T-cell (primary cell): ENCODE measurements around the gene FGGY. TPM values are rescaled to one million over a fixed set of nuclear protein-coding genes. Genes with fewer than 3 reads are reported as not detected.
A peak's percentile ranks its signal among the peaks of the same experiment; 100 is the strongest.

ENCODE experiments used
- ATAC-seq, 4 experiments: fragments of 200-7000 bp in 3 of 4; fragments of 150-1000 bp in 1 of 4; cut with Tn5 transposase; replicated peaks in 1 of 4; 1 replicate in 3 of 4; 2 replicates in 1 of 4; pipeline ENCODE4 v1.10.0; 2021; ENCODE audit warnings: moderate library complexity in 3 of 4, mild to moderate bottlenecking in 2 of 4, moderate number of reproducible peaks in 1 of 4
- CTCF ChIA-PET, 2 donors: fragments of 300-600 bp; sonication (Branson Sonifier 250); formaldehyde crosslinking; loops; one replicate each; lab custom pipeline; 2022; ENCODE audit warnings: antibody characterized with exemption in 2 of 2; lab: Charles Lee
- POLR2A ChIA-PET, 2 donors: fragments of 300-600 bp; sonication (Branson Sonifier 250); formaldehyde crosslinking; loops; one replicate each; lab custom pipeline; 2022; ENCODE audit warnings: antibody characterized with exemption in 2 of 2; lab: Charles Lee
- DNase-seq, 35 experiments: peaks; one replicate each; pipeline versions ENCODE4 v3.0.0 to v3.0.0-alpha.2; 2013 to 2023
- H3K27ac ChIP-seq: one replicate; pipeline ENCODE4 v1.5.1; 2013; ENCODE audit warnings: low read length
- H3K27me3 ChIP-seq, 2 experiments: replicated peaks in 1 of 2; 1 replicate in 1 of 2; 2 replicates in 1 of 2; pipeline versions ENCODE4 v1.6.1 to v1.7.0; 2013; ENCODE audit warnings: low read length in 1 of 2, mixed read lengths in 1 of 2; ENCODE audit not compliant: control insufficient read depth in 2 of 2, insufficient read depth in 2 of 2; ENCODE audit errors: extremely low read depth in 1 of 2
- H3K36me3 ChIP-seq, 2 donors: 1 replicate in 1 of 2; 2 replicates in 1 of 2; pipeline versions ENCODE4 v1.6.1 to v1.7.0; 2013; ENCODE audit warnings: low read length in 1 of 2; ENCODE audit not compliant: control insufficient read depth in 2 of 2, insufficient read depth in 1 of 2; ENCODE audit errors: extremely low read depth in 1 of 2
- H3K4me1 ChIP-seq, 2 experiments: 1 replicate in 1 of 2; 2 replicates in 1 of 2; pipeline versions ENCODE4 v1.6.1 to v1.7.0; 2013; ENCODE audit warnings: low read length in 2 of 2, mixed read lengths in 1 of 2; ENCODE audit not compliant: insufficient read depth in 2 of 2, control insufficient read depth in 1 of 2; ENCODE audit errors: extremely low read depth in 1 of 2
- H3K4me3 ChIP-seq, 2 donors: 1 replicate in 1 of 2; 2 replicates in 1 of 2; pipeline versions ENCODE4 v1.5.1 to v1.7.0; 2013; ENCODE audit warnings: mild to moderate bottlenecking in 2 of 2, low read length in 1 of 2, moderate library complexity in 1 of 2; ENCODE audit not compliant: control insufficient read depth in 1 of 2; ENCODE audit errors: extremely low read depth in 1 of 2
- H3K9me3 ChIP-seq: 2 replicates; pipeline ENCODE4 v1.7.0; 2013
- H3K27ac Mint-ChIP-seq, 2 donors: one replicate each; pipeline ENCODE4 v1.8.0; 2020 to 2021; ENCODE audit warnings: mild to moderate bottlenecking in 2 of 2, mixed read lengths in 2 of 2
- H3K27me3 Mint-ChIP-seq, 2 donors: one replicate each; pipeline ENCODE4 v1.8.0; 2021 to 2022; ENCODE audit warnings: mixed read lengths in 2 of 2
- H3K36me3 Mint-ChIP-seq: one replicate; pipeline ENCODE4 v1.8.0; 2021; ENCODE audit warnings: mixed read lengths
- H3K4me1 Mint-ChIP-seq, 3 donors: one replicate each; pipeline ENCODE4 v1.8.0; 2020 to 2022; ENCODE audit warnings: mixed read lengths in 3 of 3, mild to moderate bottlenecking in 1 of 3
- H3K4me3 Mint-ChIP-seq, 3 donors: one replicate each; pipeline ENCODE4 v1.8.0; 2020 to 2022; ENCODE audit warnings: mild to moderate bottlenecking in 3 of 3, mixed read lengths in 3 of 3, moderate library complexity in 3 of 3
- H3K9me3 Mint-ChIP-seq, 3 donors: one replicate each; pipeline ENCODE4 v1.8.0; 2020 to 2022; ENCODE audit warnings: mixed read lengths in 3 of 3
- WGBS: methylation state at CpG from one replicate; pipeline ENCODE4 v1.1.5; 2013; ENCODE audit warnings: missing lambda C conversion rate; ENCODE audit not compliant: insufficient coverage; 5-methylcytosine and 5-hydroxymethylcytosine counted together
- total RNA-seq, 35 experiments: library from RNA in 6 of 35; stranded (reverse) in 6 of 35; fragments of 120-200 nt in 1 of 35; gene quantifications; one replicate each; pipeline versions ENCODE4 v1.2.1 to v1.2.4 and lab custom pipeline; 2013 to 2026

FGGY gene
- total RNA-seq, 5 donors from 2014 or later (not counting 1 experiment from before 2014, with no cell fraction given) = 7.8 to 21.7 (median 12.6) TPM

DNA sequence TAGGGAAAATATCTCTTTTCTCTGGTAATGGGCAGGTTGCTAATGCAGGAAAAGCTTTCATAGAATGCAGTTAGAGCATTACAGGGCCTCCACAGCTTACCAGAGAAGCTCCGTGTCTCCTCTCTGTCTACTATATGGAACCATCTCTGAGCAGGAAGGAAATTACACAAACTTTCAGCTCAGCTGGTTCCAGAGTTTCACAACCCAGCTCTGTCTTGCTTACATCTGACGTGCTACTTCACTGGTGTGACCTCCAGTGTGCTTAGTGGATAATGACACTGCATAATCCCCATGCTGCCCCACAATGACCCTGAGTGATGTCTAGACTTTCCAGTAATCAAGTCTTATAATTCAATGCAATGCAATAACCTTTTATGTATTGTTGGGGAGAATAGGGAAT, 4.3 kb upstream of the FGGY start:
- no peaks in the 10 kb centered on the region for H3K27me3 Mint-ChIP-seq
- Histone ChIP-seq H3K36me3 (no peaks in the 10 kb centered on the region), H3K27me3 (no peaks in the 10 kb centered on the region), H3K27ac (peak overlapping the region; percentile 45), H3K9me3 (no peaks in the 10 kb centered on the region), H3K4me3 (no peak overlapping the region), H3K4me1 (peaks cover 5 to 30% of the 10 kb centered on the region in 2 experiments)
- 67% methylated on average over 1 of the region's 2 CpGs for WGBS
- H3K4me1 Mint-ChIP-seq = peaks cover 18 to 26% (median 22%) of the 10 kb centered on the region in 3 donors
- no peaks in the 10 kb centered on the region for H3K9me3 Mint-ChIP-seq
- H3K27ac Mint-ChIP-seq = peak overlapping the region in 1 of 2 donors; percentile 58
- ChIA-PET POLR2A (interaction anchor here in 1 of 2 donors (1.0 kb wide), 1 partner anchor 509 kb away, joined by 3 read pairs; the partner anchor contains the start of gene JUN), CTCF (interaction anchor here in 1 of 2 donors (1.0 kb wide), 1 partner anchor 537 kb away, joined by 3 read pairs; no protein-coding TSS in a partner anchor)
- peak in 9 of 35 experiments; percentile 6 to 53 (median 19) for DNase-seq
- no peak for ATAC-seq
- no peaks in the 10 kb centered on the region for H3K36me3 Mint-ChIP-seq
- H3K4me3 Mint-ChIP-seq = no peak overlapping the region

DNA sequence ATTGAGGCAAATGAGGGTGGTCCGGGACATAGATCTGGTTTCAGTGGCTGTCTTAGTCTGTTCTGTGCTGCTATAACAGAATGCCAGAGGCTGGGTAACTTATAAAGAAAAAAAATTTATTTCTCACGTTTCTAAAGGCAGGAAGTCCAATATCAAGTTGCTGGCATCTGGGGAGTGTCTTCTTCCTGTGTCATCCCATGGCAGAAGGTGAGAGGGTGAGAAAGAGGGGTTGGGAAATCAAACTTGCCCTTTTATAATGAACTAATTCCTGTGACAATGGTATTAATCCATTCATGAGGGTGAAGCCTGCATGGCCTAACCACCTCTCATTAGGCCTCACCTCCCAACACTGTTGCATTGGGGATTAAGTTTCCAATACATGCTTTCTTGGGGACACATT, 3.7 kb upstream of the FGGY start:
- no peaks in the 10 kb centered on the region for H3K27me3 ChIP-seq
- peaks cover 5 to 30% of the 10 kb centered on the region in 2 experiments for H3K4me1 ChIP-seq
- H3K9me3 ChIP-seq = no peaks in the 10 kb centered on the region
- CTCF ChIA-PET = interaction anchor here in 1 of 2 donors (1.0 kb wide), 1 partner anchor 538 kb away, joined by 3 read pairs; no protein-coding TSS in a partner anchor
- H3K4me3 ChIP-seq = no peak overlapping the region
- Mint-ChIP-seq H3K27ac (peak overlapping the region in 1 of 2 donors; percentile 58), H3K36me3 (no peaks in the 10 kb centered on the region), H3K9me3 (no peaks in the 10 kb centered on the region), H3K4me1 (peaks cover 18 to 30% (median 28%) of the 10 kb centered on the region in 3 donors), H3K27me3 (no peaks in the 10 kb centered on the region), H3K4me3 (no peak overlapping the region)
- H3K27ac ChIP-seq = peak overlapping the region; percentile 45
- DNase-seq = peak in 1 of 35 experiments; percentile 10
- no peak for ATAC-seq
- WGBS = no CpG with 5 or more reads among the region's 2 CpGs
- POLR2A ChIA-PET = interaction anchor here in 1 of 2 donors (1.0 kb wide), 1 partner anchor 509 kb away, joined by 3 read pairs; the partner anchor contains the start of gene JUN
- no peaks in the 10 kb centered on the region for H3K36me3 ChIP-seq

DNA sequence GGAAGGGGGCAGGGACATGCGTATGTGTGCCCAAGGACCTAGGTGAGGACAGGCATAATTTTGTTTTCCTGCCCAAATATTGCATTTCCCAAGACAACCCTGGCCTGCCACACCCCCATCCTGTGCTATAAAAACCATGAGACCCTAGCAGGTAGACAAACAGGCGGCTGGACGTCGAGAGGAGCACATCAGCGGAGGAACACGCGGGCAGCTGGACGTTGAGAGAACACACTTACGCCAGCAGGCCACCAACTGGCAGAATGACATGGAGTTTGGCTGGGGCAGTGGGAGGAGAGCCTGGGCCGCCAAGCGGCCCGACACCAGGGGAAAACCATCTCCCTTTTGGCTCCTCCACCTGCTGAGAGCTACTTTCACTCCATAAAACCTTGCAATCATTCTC, 3.0 kb upstream of the FGGY start:
- no peaks in the 10 kb centered on the region for H3K36me3 ChIP-seq
- DNase-seq = no peak
- WGBS = 97% methylated on average over 11 of the region's 12 CpGs
- no peaks in the 10 kb centered on the region for H3K9me3 Mint-ChIP-seq
- ChIA-PET POLR2A (no interaction called here), CTCF (no interaction called here)
- H3K27ac ChIP-seq = no peak overlapping the region
- no peaks in the 10 kb centered on the region for H3K27me3 Mint-ChIP-seq
- no peaks in the 10 kb centered on the region for H3K9me3 ChIP-seq
- no peaks in the 10 kb centered on the region for H3K27me3 ChIP-seq
- peaks cover 20 to 30% (median 28%) of the 10 kb centered on the region in 3 donors for H3K4me1 Mint-ChIP-seq
- peaks cover 5 to 30% of the 10 kb centered on the region in 2 experiments for H3K4me1 ChIP-seq
- H3K27ac Mint-ChIP-seq = no peak overlapping the region
- no peaks in the 10 kb centered on the region for H3K36me3 Mint-ChIP-seq
- H3K4me3 ChIP-seq = no peak overlapping the region
- no peak overlapping the region for H3K4me3 Mint-ChIP-seq
- ATAC-seq = no peak

DNA sequence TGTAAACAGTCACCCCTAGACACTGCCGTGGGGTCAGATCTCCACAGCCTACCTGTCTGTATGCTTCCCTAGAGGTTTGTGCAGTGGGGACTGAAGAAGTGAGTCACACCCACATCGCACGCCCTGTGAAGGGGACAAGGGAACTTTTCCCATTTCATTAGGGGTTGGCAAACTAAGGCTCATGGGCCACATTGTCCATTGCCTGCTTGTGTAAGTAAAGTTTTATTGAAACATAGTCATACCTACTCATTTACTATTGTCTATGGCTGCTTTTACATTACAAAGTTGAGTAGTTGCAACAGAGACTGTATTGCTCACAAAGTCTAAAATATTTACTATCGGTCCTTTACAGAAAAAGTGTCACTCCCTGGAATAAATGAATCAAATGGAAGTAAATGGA, 2.5 kb upstream of the FGGY start:
- no peaks in the 10 kb centered on the region for H3K9me3 Mint-ChIP-seq
- H3K27ac Mint-ChIP-seq = peak overlapping the region in 1 of 2 donors; percentile 5
- H3K36me3 ChIP-seq = no peaks in the 10 kb centered on the region
- DNase-seq (no peak), ATAC-seq (no peak)
- peaks cover 5 to 30% of the 10 kb centered on the region in 2 experiments for H3K4me1 ChIP-seq
- no peaks in the 10 kb centered on the region for H3K27me3 Mint-ChIP-seq
- no peaks in the 10 kb centered on the region for H3K9me3 ChIP-seq
- peaks cover 22 to 30% (median 28%) of the 10 kb centered on the region in 3 donors for H3K4me1 Mint-ChIP-seq
- H3K4me3 Mint-ChIP-seq = no peak overlapping the region
- WGBS = no CpG with 5 or more reads among the region's 4 CpGs
- POLR2A ChIA-PET = no interaction called here
- H3K27ac ChIP-seq = no peak overlapping the region
- no peaks in the 10 kb centered on the region for H3K36me3 Mint-ChIP-seq
- H3K4me3 ChIP-seq = no peak overlapping the region
- H3K27me3 ChIP-seq = no peaks in the 10 kb centered on the region
- CTCF ChIA-PET = no interaction called here

DNA sequence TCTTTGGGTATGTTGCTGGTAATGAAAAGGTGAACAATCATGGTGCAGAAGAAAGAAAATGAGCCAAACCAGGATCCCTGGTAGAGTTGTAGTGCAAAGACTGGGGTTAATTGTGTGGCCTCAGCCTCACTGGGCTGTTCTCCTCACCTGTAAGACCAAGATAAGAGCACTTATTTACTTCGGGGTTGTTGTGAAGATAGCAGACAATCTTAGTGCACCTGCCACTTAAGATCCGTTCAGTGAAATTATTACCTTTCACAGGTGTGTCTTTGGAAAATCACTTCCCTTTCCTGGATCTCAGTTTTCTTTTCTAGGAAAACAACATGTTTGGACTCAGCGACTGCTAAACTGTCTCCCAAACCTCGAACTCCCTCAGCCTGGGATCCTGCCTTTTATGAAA, 1.3 kb upstream of the FGGY start:
- no peaks in the 10 kb centered on the region for H3K27me3 Mint-ChIP-seq
- Histone ChIP-seq H3K27me3 (no peaks in the 10 kb centered on the region), H3K4me1 (peaks cover 5 to 30% of the 10 kb centered on the region in 2 experiments), H3K4me3 (no peak overlapping the region), H3K27ac (peak overlapping the region; percentile 62), H3K36me3 (no peaks in the 10 kb centered on the region), H3K9me3 (no peaks in the 10 kb centered on the region)
- peaks cover 22 to 28% (median 28%) of the 10 kb centered on the region in 3 donors for H3K4me1 Mint-ChIP-seq
- 100% methylated on average over 1 of the region's 4 CpGs for WGBS
- no peaks in the 10 kb centered on the region for H3K9me3 Mint-ChIP-seq
- ATAC-seq (no peak), DNase-seq (peak in 1 of 35 experiments; percentile 8)
- CTCF ChIA-PET = no interaction called here
- no peaks in the 10 kb centered on the region for H3K36me3 Mint-ChIP-seq
- H3K27ac Mint-ChIP-seq = peak overlapping the region in 1 of 2 donors; percentile 81
- peak overlapping the region; percentile 79 to 90 (median 87) for H3K4me3 Mint-ChIP-seq
- POLR2A ChIA-PET = interaction anchor here in 1 of 2 donors (1.4 kb wide), 1 partner anchor 510 kb away, joined by 4 read pairs; no protein-coding TSS in a partner anchor

DNA sequence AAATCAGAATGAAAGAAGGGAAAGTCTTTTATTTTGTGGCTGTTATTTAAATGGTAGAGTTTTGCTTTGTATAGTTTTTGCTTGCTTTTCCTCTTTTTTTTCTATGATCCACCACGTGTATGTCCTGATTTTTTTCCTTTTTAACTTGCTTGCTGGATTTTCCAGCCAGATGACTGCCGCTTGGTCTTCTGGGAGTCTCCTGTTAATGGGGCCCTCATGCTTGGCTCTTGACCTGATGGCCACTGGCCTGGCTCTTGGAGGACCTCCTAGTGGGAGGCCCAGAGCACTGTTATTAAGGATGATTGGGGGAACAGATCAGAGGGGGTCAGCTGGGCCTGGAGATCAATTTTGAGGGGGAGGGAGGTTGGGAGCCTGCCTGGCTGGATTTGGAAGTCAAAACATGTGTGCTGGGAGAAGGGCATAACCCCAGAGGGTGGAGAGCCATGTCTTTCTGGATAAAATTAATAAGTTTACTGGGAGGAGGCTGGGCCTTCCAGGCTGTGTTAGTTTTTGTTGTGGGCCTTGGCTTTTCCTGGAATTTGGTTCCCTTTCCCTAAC, 1.2 kb downstream of the FGGY start:
- no peaks in the 10 kb centered on the region for H3K9me3 Mint-ChIP-seq
- H3K4me3 Mint-ChIP-seq = peak overlapping the region; percentile 87 to 90 (median 88)
- ATAC-seq = no peak
- H3K4me1 ChIP-seq = peaks cover 3 to 28% of the 10 kb centered on the region in 2 experiments
- 90% methylated on average over 2 of the region's 2 CpGs for WGBS
- H3K27ac Mint-ChIP-seq = peak overlapping the region; percentile 61 to 82
- DNase-seq = no peak
- peaks cover 15 to 23% (median 20%) of the 10 kb centered on the region in 3 donors for H3K4me1 Mint-ChIP-seq
- no peaks in the 10 kb centered on the region for H3K9me3 ChIP-seq
- H3K27ac ChIP-seq = no peak overlapping the region
- H3K27me3 Mint-ChIP-seq = no peaks in the 10 kb centered on the region
- ChIA-PET POLR2A (no interaction called here), CTCF (no interaction called here)
- peaks cover 8% of the 10 kb centered on the region for H3K36me3 Mint-ChIP-seq
- peaks cover 0 to 3% of the 10 kb centered on the region in 2 donors for H3K36me3 ChIP-seq
- no peak overlapping the region for H3K4me3 ChIP-seq
- no peaks in the 10 kb centered on the region for H3K27me3 ChIP-seq
